ENCODE results near the gene FAM149A. TPM values are rescaled to one million over a fixed set of nuclear protein-coding genes. Genes with fewer than 3 reads are reported as not detected.

FAM149A gene
- total RNA-seq, 1 donor from 2014 or later: 8.7 TPM

GRCh38 chr4:186105647-186106321 is 1.3 kb downstream of the FAM149A start:
- DNase-seq: peak; percentile 22

GRCh38 chr4:186107947-186108346 is 3.4 kb downstream of the FAM149A start:
- no peak for DNase-seq

DNA sequence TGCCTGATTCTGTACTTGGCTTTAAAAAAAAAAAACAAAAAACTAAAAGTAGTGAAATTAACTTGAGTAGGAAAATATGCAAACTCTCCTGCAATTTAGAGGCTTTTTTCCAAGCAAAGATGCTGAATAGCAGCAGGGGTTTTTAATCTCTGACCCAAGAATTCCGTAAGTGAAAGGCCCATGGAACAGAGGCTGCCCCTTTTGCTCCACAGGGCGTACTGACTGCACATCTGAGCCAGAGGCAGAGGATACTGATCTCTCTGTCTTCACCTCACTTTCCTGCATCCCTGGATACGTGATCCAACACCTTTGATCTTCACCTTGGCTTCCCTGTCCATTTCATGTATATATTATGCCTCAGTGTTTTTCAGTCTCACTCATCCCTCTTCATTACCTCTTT is 3.9 kb downstream of the FAM149A start:
- DNase-seq: no peak

DNA sequence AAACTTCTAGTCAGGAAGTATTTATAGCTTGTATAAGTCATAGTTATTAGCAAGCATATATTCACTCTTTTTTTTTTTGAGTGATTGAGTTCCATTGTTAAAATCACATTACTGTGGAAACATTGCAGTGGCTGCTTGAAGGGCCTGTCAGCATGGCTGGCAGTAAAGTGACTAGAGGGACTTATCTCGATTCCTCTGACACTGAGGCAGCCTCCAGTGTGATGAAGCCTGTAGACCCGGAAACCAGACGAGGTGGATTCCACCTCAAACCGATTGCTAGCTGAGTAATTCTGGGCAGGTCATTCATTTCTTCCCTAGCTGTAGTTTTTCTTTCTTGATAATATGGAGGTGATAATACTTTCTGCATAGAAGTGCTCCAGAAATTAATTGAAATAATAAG is 4.7 kb downstream of the FAM149A start:
- DNase-seq: no peak

DNA sequence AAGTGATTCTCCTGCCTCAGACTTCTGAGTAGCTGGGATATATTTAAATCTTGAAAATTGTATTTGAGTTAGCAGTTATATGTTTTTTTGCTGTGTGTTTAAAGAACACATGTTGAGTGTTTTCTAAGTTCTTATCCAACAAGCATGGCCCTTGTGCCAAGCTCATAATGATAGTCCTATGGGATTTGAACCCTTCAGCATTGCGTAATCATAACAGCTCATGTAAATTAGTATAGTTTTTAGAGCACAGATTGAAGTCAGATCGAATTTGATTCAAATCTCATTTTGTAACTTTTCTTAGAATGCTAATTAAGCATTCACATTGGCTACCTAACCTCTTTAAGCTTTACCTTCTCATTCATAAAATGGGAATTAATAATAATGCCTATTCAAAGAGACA is 12.2 kb downstream of the FAM149A start:
- DNase-seq: no peak

DNA sequence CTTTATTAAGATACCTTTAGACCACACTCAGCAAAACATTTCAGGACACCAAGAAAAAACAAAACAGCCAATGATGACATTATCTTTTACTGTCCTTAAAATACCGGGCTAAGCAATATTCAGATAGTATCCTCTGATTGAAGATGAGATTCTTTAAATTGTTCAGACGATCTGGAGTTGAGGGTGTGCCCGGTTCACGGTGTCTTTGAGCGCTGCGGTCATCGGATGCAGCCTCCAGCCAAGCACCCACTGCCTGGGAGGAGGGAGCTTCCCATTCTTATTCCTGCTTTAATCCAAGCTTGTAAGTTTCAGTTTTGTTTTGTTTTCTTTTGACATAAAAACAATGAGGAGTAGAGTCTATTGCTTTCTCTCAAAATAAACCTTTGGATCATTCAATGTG is 14.1 kb downstream of the FAM149A start:
- DNase-seq: no peak

GRCh38 chr4:186121057-186121456 is 16.6 kb downstream of the FAM149A start:
- DNase-seq: no peak

GRCh38 chr4:186128842-186129241 is 24.3 kb downstream of the FAM149A start:
- DNase-seq: no peak

- DNase-seq: no peak
These were observed 27.4 kb downstream of the FAM149A start for GRCh38 chr4:186131935-186132334.

GRCh38 chr4:186132577-186133242 is 28.2 kb downstream of the FAM149A start:
- peak; percentile 32 for DNase-seq

GRCh38 chr4:186134257-186134656 is 29.8 kb downstream of the FAM149A start:
- DNase-seq: no peak

- DNase-seq: no peak
These were observed 30.4 kb downstream of the FAM149A start for GRCh38 chr4:186134861-186135260.

DNA sequence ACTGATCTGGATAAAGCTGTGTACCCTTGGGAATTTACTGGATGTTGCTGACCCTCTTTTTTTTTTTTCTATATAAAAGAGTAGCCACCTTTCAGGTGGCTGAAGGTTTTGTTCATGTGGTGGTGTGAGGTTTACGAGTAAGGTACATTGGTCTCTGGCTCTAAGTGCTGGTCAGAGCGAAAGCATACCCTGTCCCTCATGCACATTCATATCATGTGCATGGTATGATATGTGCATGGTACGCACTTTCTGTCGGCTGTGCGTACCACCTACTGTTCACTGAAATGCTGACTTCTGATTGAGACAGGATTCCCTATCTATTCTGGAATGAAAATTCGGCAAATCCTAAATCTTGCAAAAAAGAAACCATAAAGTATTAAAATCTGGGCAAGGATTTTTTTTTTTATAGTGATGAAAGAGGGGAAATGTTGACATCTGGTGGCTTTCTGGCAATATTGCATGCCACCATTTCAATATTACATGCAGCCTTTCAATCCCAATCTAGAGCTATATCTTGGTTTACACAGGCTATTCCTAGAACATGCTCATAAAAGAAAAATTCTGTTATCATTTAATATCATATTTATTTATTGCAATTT is 32.8 kb downstream of the FAM149A start:
- peak; percentile 52 for DNase-seq

DNA sequence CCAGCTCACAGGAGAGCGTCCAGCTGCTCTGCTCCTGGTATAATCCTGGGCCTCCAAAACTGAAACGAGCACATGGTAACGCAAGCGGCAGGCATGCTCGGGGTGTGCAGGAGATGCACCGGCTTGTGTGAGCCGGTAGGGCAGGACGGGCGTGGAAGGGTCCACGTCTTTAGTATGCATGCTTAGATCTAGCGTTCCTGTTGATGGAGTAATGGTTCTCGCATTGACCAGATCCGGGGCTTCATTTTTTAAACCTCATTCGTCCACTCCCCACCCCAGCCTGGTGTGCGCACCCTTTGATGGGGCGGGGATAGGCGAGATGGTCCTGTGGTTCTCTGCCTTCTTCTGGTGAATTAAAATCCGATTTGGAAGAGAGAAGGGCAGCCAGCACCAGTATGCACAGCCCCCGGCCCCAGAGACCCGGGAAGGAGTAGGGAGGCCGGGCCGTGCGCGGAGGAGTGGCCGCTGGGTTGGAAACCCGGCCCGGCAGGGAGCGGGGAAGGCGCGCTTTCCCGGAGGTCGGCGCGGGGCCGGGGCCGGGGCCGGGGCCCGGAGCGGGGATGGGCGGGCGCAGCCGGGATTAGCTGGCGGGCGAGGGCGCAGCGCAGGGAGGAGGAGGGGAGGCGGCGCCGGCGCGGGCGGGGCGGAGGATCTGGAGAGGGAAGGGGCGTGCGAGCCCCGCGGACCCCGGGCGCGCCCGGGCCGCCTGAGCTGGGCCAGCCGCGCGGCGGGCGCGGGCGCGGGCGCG is 39.9 kb downstream of the FAM149A start:
- DNase-seq: peak; percentile 89

DNA sequence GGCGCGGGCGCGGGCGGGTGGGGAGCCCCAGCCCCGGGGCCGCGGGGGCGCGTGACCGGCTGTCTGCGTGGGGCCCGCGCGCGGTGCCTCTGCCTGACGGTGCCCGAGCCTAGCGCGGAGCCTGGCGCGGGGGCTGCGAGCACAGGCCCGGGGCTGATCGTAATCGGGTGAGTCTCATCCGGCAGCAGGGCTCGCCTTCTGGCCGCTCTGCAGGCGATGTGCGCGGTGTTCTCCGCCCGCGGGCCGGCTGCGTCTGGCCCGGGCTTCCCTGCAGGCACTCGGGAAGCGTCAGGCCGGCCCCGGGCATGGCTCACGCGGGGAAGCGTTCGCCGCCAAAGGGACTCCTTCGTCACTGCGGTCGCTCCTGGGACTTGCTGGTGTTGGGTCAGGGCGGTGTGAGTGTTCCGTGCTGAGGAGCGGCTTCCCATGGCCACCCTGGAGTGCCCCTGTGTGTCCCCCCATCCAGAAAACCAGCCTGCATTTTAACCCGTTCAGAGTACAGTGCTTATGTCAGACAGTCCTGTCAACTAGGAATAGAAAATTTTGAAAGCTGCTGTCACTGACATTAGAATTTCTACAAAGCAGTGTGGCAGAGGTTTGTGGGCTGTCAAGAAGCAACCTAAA is 40.6 kb downstream of the FAM149A start:
- DNase-seq: peak; percentile 74

DNA sequence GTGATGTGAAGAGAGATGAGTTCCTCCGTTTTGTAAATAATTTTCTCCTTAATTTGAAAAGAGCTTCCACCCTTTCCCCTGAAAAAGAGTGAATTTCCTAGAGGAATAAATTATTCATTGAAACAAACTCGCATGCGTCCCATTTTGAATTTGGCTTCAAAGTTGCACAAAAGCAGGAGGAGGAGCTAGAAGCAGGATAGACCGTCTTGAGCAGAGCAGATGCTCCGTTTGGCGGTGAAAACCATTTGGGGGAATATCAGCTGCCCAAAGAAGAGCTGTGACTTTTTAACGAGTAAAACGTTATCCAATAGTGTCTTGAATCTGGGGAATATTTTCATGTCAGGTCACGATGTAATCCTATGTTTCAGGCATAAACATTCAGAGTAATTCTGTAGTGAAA is 42.0 kb downstream of the FAM149A start:
- no peak for DNase-seq

DNA sequence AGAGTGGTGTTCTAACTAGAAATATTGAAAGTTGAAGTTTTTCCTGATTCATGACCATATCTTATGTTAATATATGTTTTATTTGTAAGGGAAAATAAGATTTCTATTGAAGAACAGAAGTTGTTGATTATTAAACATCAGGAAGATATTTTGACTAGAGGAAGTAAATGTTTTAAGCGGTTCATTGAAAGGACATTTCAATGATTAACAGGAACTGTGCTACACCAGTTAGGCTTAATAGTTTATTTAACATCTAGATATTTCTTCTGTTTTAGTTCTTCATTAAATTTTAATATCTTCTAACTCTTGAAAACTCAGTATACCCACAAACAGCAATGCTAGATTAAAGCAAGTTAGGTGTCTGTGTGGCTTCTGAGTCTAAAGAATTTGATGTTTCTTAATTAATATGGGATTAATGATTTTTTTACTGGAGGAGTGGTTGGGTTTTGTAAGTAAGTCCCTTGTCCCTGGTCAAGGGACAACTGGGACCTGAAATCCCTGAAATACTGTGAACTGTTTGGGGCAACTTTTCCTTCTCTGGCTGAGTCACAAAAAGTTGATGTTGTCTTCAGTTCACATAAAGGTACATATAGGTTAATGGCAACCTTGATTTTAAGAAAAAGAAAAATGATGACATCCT is 44.0 kb downstream of the FAM149A start:
- DNase-seq: no peak

GRCh38 chr4:186149872-186150271 is 45.4 kb downstream of the FAM149A start:
- no peak for DNase-seq

- DNase-seq: no peak
These were observed 46.4 kb downstream of the FAM149A start for GRCh38 chr4:186150926-186151325.

GRCh38 chr4:186151499-186151898 is 47.0 kb downstream of the FAM149A start:
- no peak for DNase-seq

DNA sequence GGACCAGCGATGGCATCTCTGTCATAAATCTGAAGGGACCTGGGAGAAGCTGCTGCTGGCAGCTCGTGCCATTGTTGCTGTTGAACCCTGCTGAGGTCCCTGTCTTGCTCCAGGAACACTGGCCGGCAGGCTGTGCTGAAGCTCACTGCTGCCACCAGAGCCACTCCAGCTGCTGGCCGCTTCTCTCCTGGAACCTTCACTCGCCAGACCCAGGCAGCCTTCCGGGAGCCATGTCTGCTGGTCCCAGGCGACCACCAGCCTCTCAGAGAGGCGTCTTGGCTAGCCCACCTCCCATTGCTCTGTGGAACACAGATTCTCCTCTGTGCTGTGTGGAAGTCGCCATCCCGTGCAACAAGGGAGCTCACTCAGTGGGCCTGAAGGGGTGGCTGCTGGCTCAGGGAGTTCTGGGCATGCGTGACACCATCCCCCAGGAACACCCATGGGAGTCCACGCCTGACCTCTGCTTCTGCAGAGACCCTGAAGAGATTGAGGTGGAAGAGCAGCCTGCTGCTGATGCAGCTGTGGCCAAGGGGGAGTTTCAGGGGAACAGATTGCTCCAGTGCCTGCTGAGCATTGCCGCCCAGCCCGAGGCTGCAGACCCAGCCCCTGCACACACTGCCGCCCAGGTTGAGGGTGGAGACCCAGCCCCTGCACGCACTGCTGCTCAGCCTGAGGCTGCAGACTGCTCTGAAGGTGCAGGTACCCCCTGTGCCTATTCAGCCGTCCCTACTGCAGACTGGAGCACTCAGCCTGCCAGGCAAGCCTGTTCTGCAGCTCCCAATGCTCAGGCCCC is 53.7 kb downstream of the FAM149A start:
- DNase-seq: no peak
